T-helper 1 cell treated with Interleukin-12 subunit alpha and Interleukin-12 subunit beta and Interleukin-4 antibody, amounts not matched to agents 30 ng/mL and 1 ng/mL, for 36 hours (primary cell): Measurements from ENCODE around the gene TOPBP1. TPM values are rescaled to one million over a fixed set of nuclear protein-coding genes. Genes with fewer than 3 reads are reported as not detected.
"Not testable (repeated sequence)": the region's sequence is repeated elsewhere in the genome, so short reads cannot be mapped to it uniquely, and the experiment has no call there.

Source experiments
- intact Hi-C: fragments of 100-400 bp; cut with micrococcal nuclease; formaldehyde crosslinking; loops from one replicate; pipeline ENCODE4 v1.15.1; 2024
- total RNA-seq: library from RNA; stranded (reverse); gene quantifications from 2 replicates; pipeline ENCODE4 v1.2.3, GENCODE V29; 2022

Gene TOPBP1
- total RNA-seq, 1 donor from 2014 or later = 71.0 TPM

- intact Hi-C loops = no loop called here
These were observed 12.7 kb upstream of the TOPBP1 start for GRCh38 chr3:133674290-133674919.

GRCh38 chr3:133673746-133674145 lies 12.0 kb upstream of the TOPBP1 start:
- intact Hi-C loops = no loop called here

GRCh38 chr3:133672461-133672860 lies 10.7 kb upstream of the TOPBP1 start:
- intact Hi-C loops = no loop called here

GRCh38 chr3:133670525-133670995 lies 8.8 kb upstream of the TOPBP1 start:
- intact Hi-C loops = no loop called here

GRCh38 chr3:133669949-133670524 lies 8.3 kb upstream of the TOPBP1 start:
- intact Hi-C loops = no loop called here

- intact Hi-C loops = no loop called here
These were observed 5.4 kb upstream of the TOPBP1 start for GRCh38 chr3:133667118-133667517.

GRCh38 chr3:133665188-133665587 lies 3.4 kb upstream of the TOPBP1 start:
- intact Hi-C loops = not testable (repeated sequence)

- intact Hi-C loops = loop anchor here (1.0 to 5.0 kb wide), 5 partner anchors 186 to 1003 kb away; partner anchors contain the start of gene UBA5
These were observed 2.0 kb upstream of the TOPBP1 start for GRCh38 chr3:133663569-133664313.

GRCh38 chr3:133662278-133662651 lies 524 bp upstream of the TOPBP1 start:
- intact Hi-C loops = loop anchor here (1.0 to 5.0 kb wide), 10 partner anchors 11 to 1001 kb away; partner anchors contain the start of genes CDV3, NPHP3, SRPRB and UBA5

GRCh38 chr3:133659806-133660205 lies 1.9 kb downstream of the TOPBP1 start:
- intact Hi-C loops = loop anchor here (2.0 to 5.0 kb wide), 2 partner anchors 17 to 183 kb away; no protein-coding TSS in a partner anchor

GRCh38 chr3:133655731-133656515 lies 5.8 kb downstream of the TOPBP1 start:
- intact Hi-C loops = no loop called here

GRCh38 chr3:133649486-133650068 lies 12.2 kb downstream of the TOPBP1 start:
- intact Hi-C loops = no loop called here

GRCh38 chr3:133644768-133645167 lies 17.0 kb downstream of the TOPBP1 start:
- intact Hi-C loops = no loop called here

- intact Hi-C loops = loop anchor here (2.0 kb wide), 1 partner anchor 17 kb away; the partner anchor contains the start of gene TOPBP1
These were observed 18.1 kb downstream of the TOPBP1 start for GRCh38 chr3:133643611-133644010.

GRCh38 chr3:133641254-133641653 lies 20.5 kb downstream of the TOPBP1 start:
- intact Hi-C loops = no loop called here

GRCh38 chr3:133633439-133633838 lies 28.3 kb downstream of the TOPBP1 start:
- intact Hi-C loops = no loop called here

- intact Hi-C loops = no loop called here
These were observed 32.6 kb downstream of the TOPBP1 start for GRCh38 chr3:133629146-133629545.

GRCh38 chr3:133627789-133628188 lies 34.0 kb downstream of the TOPBP1 start:
- intact Hi-C loops = no loop called here

- intact Hi-C loops = loop anchor here (5.0 kb wide), 1 partner anchor 38 kb away; no protein-coding TSS in a partner anchor
These were observed 41.5 kb downstream of the TOPBP1 start for GRCh38 chr3:133620066-133620784.

- intact Hi-C loops = no loop called here
These were observed 50.2 kb downstream of the TOPBP1 start for GRCh38 chr3:133611534-133611933.
